ENCODE measurements around the gene PLXDC2.
"Not testable (repeated sequence)": the region's sequence is repeated elsewhere in the genome, so short reads cannot be mapped to it uniquely, and the experiment has no call there.

Gene PLXDC2

DNA sequence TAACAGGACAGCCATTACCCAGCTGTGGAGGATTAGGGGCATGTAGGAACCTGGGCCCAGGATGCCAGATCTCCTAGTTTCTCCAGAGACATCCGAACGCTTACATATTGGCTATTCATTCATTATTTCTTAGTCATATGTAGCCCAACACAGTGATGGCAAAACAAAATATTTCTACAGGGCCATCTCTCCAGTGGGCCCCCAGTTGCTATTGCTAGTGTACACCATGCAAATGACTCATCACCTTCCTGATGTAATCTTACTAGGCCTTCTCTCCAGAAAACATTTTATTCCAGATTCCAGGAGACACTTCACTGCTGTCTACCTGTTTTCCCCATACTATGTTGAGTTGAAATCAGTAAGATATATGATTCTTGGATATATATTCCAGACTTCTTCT, 201.7 kb downstream of the PLXDC2 start:
- in situ Hi-C loops (cut with HindIII; ENCODE audit: low sequenced_read_pairs) = no loop called here

- in situ Hi-C loops (cut with HindIII; ENCODE audit: low sequenced_read_pairs) = no loop called here
Observed at GRCh38 chr10:20020677-20021076, 204.4 kb downstream of the PLXDC2 start.

GRCh38 chr10:20029523-20029922, 213.3 kb downstream of the PLXDC2 start:
- in situ Hi-C loops (cut with HindIII; ENCODE audit: low sequenced_read_pairs) = no loop called here

DNA sequence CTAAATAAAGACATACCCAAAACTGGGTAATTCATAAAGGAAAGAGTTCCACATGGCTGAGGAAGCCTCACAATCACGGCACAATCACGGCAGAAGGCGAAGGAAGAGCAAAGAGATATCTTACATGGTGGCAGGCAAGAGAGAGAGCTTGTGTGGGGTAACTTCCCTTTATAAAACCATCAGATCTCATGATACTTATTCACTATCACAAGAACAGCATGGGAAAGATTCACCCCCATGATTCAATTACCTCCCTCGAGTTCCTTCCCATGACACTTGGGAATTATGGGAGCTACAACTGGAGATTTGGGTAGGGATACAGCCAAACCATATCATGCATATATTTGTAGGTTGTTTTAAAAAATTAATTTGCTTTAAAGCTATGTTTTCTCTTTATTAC, 217.2 kb downstream of the PLXDC2 start:
- in situ Hi-C loops (cut with HindIII; ENCODE audit: low sequenced_read_pairs) = no loop called here

- in situ Hi-C loops (cut with HindIII; ENCODE audit: low sequenced_read_pairs) = no loop called here
Observed at GRCh38 chr10:20034732-20035131, 218.5 kb downstream of the PLXDC2 start.

- in situ Hi-C loops (cut with HindIII; ENCODE audit: low sequenced_read_pairs) = no loop called here
Observed at GRCh38 chr10:20040012-20040411, 223.8 kb downstream of the PLXDC2 start.

- in situ Hi-C loops (cut with HindIII; ENCODE audit: low sequenced_read_pairs) = no loop called here
Observed at GRCh38 chr10:20041931-20042330, 225.7 kb downstream of the PLXDC2 start.

- in situ Hi-C loops (cut with HindIII; ENCODE audit: low sequenced_read_pairs) = not testable (repeated sequence)
Observed at GRCh38 chr10:20045100-20045499, 228.9 kb downstream of the PLXDC2 start.

DNA sequence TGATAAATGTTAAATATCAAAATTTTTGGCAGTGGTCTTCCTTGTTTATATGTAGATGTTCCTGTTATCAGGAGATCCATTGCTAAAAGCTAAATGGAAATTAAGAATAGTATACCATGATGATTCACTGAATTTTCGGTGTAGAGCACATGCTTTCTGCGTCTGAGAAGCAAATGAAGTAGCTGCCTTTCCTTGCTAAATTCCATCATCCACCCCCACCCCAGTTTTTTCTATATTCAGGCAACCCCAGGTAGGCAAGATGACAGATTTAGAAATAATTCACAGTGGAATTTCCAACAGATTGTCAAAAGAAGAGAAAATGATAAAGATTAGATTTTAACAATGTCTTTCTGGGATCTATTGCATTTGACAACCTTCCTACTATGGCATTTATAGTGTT, 231.9 kb downstream of the PLXDC2 start:
- in situ Hi-C loops (cut with HindIII; ENCODE audit: low sequenced_read_pairs) = no loop called here

- in situ Hi-C loops (cut with HindIII; ENCODE audit: low sequenced_read_pairs) = no loop called here
Observed at GRCh38 chr10:20058135-20058534, 241.9 kb downstream of the PLXDC2 start.

DNA sequence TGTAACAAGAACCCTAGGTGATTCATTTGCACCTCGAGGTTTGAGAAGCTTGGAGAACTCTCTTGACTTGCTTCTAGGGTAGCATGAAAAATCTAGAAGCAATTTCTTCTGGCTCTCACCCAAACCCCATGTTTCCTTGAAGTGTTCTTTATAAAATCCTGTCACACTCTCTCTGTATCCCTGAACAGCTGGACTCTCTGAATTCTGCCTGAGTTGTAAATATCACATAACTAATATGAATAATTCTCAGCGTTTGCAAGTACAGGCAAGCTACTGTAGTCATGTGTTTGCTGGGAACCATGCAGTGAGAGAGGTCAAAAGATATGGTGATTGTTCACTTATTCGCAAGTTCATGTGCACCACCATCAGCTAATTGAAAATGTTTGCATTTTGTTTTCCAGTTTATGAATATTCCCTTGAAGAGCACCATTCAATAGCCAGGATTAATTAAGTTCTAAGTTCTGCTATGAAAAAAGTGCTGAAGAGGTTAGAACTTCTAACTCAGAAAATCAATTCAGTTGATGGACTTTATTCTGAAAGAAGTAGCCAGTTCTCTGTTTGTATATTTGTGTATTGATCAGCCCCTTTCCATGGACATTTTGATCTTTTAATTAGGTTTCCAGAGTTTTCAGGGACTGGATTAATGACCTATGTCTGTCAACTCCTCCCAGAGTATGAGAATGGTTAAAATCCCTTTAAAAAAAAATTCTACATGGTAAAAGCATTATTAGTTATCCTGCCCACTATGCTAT, 243.0 kb downstream of the PLXDC2 start:
- in situ Hi-C loops (cut with HindIII; ENCODE audit: low sequenced_read_pairs) = no loop called here

GRCh38 chr10:20065814-20066213, 249.6 kb downstream of the PLXDC2 start:
- in situ Hi-C loops (cut with HindIII; ENCODE audit: low sequenced_read_pairs) = no loop called here

DNA sequence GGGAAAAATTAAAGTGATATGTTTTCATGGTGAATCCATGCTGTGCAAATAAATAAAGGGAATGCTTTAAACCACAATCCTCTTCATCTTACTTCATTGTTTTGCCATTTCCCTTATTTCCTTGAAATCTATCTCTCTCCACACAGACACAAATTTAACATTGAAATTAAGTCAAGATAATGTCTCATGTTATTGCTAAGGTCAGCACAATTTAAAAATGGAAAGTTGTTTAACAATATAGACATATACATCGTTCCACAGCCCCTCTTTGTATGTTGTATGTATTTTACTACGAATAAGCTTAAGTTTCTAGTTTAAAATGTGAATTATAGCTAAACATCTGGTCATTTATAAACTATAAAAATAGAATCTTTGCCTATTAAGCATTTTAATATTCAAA, 256.9 kb downstream of the PLXDC2 start:
- in situ Hi-C loops (cut with HindIII; ENCODE audit: low sequenced_read_pairs) = no loop called here

GRCh38 chr10:20075713-20076112, 259.5 kb downstream of the PLXDC2 start:
- in situ Hi-C loops (cut with HindIII; ENCODE audit: low sequenced_read_pairs) = no loop called here

DNA sequence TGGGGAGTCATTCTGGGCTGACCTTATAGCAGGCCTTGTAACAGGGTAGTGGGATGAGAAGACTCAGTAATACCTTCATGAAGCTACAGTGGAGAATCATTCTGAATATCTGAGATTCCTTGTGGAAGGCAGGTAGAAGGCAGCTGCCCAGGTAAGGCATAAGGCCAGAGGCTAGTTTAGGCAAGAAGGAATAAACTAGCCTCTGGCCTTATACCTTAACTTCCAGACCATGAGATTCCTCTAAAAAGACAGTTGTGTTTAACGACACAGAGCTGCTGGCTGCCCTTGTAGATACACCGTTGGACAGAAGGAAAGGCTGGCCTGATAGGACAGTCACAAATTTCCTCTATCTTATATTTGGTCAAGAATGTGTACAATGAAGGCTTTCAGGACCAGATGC, 268.2 kb downstream of the PLXDC2 start:
- in situ Hi-C loops (cut with HindIII; ENCODE audit: low sequenced_read_pairs) = no loop called here

- in situ Hi-C loops (cut with HindIII; ENCODE audit: low sequenced_read_pairs) = no loop called here
Observed at GRCh38 chr10:20085115-20085514, 268.9 kb downstream of the PLXDC2 start.

DNA sequence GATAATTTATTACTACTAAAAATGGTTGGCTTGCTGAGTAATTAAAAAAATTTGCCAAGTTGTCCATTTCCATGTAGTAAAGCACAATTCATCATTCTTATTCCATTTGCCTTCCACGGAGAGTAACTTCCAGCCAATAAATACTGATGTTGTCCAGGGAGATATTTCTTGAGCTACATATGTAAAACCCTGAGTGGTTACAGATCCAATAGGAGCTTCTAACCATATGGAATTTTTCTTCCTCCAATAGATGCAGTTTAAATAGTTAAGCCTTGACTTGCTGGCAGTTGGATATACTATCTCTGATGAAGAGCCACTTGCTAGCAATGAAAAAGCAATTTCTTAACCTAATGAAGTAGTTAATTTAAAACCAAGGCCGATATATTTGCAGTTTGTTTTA, 271.1 kb downstream of the PLXDC2 start:
- in situ Hi-C loops (cut with HindIII; ENCODE audit: low sequenced_read_pairs) = no loop called here

- in situ Hi-C loops (cut with HindIII; ENCODE audit: low sequenced_read_pairs) = no loop called here
Observed at GRCh38 chr10:20088061-20088701, 271.9 kb downstream of the PLXDC2 start.

GRCh38 chr10:20089879-20090278, 273.6 kb downstream of the PLXDC2 start:
- in situ Hi-C loops (cut with HindIII; ENCODE audit: low sequenced_read_pairs) = no loop called here

DNA sequence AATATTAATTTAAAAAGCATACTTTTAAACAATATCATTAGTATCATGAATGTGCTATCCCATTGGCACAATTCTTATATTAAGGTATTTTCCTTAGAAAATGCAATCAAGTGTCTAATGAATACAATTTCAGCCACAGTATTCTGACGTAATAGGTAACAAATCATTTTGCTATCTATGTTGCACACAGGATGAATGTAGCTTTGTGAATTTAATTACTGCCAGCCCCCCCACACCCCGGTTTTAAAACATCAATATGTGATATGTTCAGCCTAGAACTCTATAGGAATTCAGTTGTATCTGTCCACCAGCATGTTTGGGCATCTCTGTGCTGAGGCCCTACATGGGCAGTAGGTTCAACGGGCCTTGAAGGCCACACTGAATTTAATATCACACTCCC, 274.6 kb downstream of the PLXDC2 start:
- in situ Hi-C loops (cut with HindIII; ENCODE audit: low sequenced_read_pairs) = no loop called here

DNA sequence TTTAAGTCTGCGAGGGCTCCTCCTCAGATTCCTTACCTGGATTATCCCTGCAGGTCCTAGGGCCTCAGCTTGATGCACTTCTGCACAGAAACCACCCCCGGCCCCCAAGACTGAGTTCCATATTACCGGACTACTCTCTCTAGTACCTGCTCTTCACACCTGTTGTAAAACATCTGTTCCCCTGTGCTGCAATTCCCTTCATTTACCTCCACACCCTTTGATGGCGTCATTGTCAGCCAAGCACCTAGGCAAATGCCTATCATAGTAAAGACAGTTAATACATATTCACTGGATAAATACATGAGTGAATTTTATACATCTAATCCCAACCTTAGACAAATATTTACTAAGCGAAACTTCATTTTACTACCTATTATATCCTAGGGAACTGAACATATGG, 275.5 kb downstream of the PLXDC2 start:
- in situ Hi-C loops (cut with HindIII; ENCODE audit: low sequenced_read_pairs) = no loop called here

DNA sequence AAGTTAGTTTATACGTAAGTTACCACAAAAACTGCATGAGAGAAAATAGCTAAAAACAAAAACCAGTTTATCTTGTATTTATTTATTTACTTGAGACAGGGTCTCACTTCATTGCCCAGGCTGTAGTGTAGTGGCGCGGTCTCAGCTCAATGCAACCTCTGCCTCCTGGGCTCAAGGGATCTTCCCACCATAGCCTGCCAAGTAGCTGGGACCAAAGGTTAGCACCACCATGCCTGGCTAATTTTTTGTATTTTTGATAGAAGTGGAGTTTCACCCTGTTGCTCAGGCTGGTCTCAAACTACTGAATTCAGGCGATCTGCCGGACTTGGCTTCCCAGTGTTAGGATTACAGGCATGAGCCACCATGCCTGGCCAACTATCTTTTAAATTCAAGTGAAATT, 277.4 kb downstream of the PLXDC2 start:
- in situ Hi-C loops (cut with HindIII; ENCODE audit: low sequenced_read_pairs) = no loop called here
